ENCODE measurements around the gene C22orf15. TPM values are rescaled to one million over a fixed set of nuclear protein-coding genes. Genes with fewer than 3 reads are reported as not detected.

C22orf15 gene
- total RNA-seq, 6 experiments from 2014 or later, result not detected

GRCh38 chr22:23787600-23787896 is 24.8 kb downstream of the C22orf15 start:
- Histone ChIP-seq H3K27me3 (no peaks in the 10 kb centered on the region), H3K4me3 (peak overlapping the region; percentile 87 to 95 (median 92)), H3K27ac (peak overlapping the region; percentile 95 to 100 (median 98)), H3K4me1 (peaks cover 0 to 48% (median 9%) of the 10 kb centered on the region in 4 donors), H3K36me3 (peaks cover 0 to 7% (median 0%) of the 10 kb centered on the region in 4 donors), H3K9me3 (no peaks in the 10 kb centered on the region)
- ATAC-seq (no peak), DNase-seq (no peak)
- TF ChIP-seq CTCF (IDR thresholded peaks at IDR 0.05) (no peak), POLR2A (IDR thresholded peaks at IDR 0.05) (no peak)
- intact Hi-C loops (cut with DNase I), result no loop called here
- 4% methylated on average over 5 of the region's 5 CpGs for WGBS (ENCODE audit: insufficient coverage, low coverage, low lambda C conversion rate, missing lambda C conversion rate)

- no peaks in the 10 kb centered on the region for H3K9me3 ChIP-seq
- TF ChIP-seq CTCF (IDR thresholded peaks at IDR 0.05) (no peak), POLR2A (IDR thresholded peaks at IDR 0.05) (no peak)
- peaks cover 0 to 7% (median 0%) of the 10 kb centered on the region in 4 donors for H3K36me3 ChIP-seq
- peak overlapping the region in 1 of 3 donors; percentile 98 for H3K27ac ChIP-seq
- intact Hi-C loops (cut with DNase I), result no loop called here
- 43% methylated on average over 2 of the region's 3 CpGs for WGBS (ENCODE audit: insufficient coverage, low coverage, low lambda C conversion rate, missing lambda C conversion rate)
- H3K4me3 ChIP-seq, result peak overlapping the region; percentile 87 to 95 (median 92)
- DNase-seq (peak in 1 of 3 donors; percentile 11), ATAC-seq (no peak)
- peaks cover 0 to 48% (median 9%) of the 10 kb centered on the region in 4 donors for H3K4me1 ChIP-seq
- no peaks in the 10 kb centered on the region for H3K27me3 ChIP-seq
These were observed 25.1 kb downstream of the C22orf15 start for GRCh38 chr22:23787910-23788309.

GRCh38 chr22:23789121-23789520 is 26.3 kb downstream of the C22orf15 start:
- Histone ChIP-seq H3K27me3 (no peaks in the 10 kb centered on the region), H3K4me3 (no peak overlapping the region), H3K4me1 (peaks cover 0 to 36% (median 4%) of the 10 kb centered on the region in 4 donors), H3K9me3 (no peaks in the 10 kb centered on the region), H3K27ac (no peak overlapping the region), H3K36me3 (peaks cover 0 to 16% (median 2%) of the 10 kb centered on the region in 4 donors)
- intact Hi-C loops (cut with DNase I), result no loop called here
- DNase-seq (no peak), ATAC-seq (no peak)
- TF ChIP-seq CTCF (IDR thresholded peaks at IDR 0.05) (no peak), POLR2A (IDR thresholded peaks at IDR 0.05) (no peak)
- 74% methylated on average over 4 of the region's 4 CpGs for WGBS (ENCODE audit: insufficient coverage, low coverage, low lambda C conversion rate, missing lambda C conversion rate)

- Histone ChIP-seq H3K27ac (no peak overlapping the region), H3K9me3 (no peaks in the 10 kb centered on the region), H3K36me3 (peaks cover 0 to 21% (median 6%) of the 10 kb centered on the region in 4 donors), H3K4me1 (peaks cover 0 to 31% (median 3%) of the 10 kb centered on the region in 4 donors), H3K27me3 (no peaks in the 10 kb centered on the region), H3K4me3 (no peak overlapping the region)
- DNase-seq (peak in 1 of 3 donors; percentile 5), ATAC-seq (no peak)
- TF ChIP-seq CTCF (IDR thresholded peaks at IDR 0.05) (no peak), POLR2A (IDR thresholded peaks at IDR 0.05) (no peak)
- intact Hi-C loops (cut with DNase I), result no loop called here
- WGBS (ENCODE audit: insufficient coverage, low coverage, low lambda C conversion rate, missing lambda C conversion rate), result 52% methylated on average over 2 of the region's 4 CpGs
These were observed 26.8 kb downstream of the C22orf15 start for GRCh38 chr22:23789638-23790037.
